Prostate gland (tissue), 2 donors: Measurements from ENCODE around the gene CDC14C.

ENCODE experiments used
- POLR2A ChIP-seq: fragments of 450-650 bp; IDR thresholded peaks from one replicate; pipeline ENCODE4 v1.6.1; 2016; ENCODE audit warnings: antibody characterized with exemption, mild to moderate bottlenecking
- POLR2AphosphoS5 ChIP-seq: sonication (generic); formaldehyde crosslinking; IDR thresholded peaks from one replicate; pipeline ENCODE4 v1.6.1; 2017; ENCODE audit warnings: antibody characterized with exemption
- TF ChIP-seq, protein P1 (sequence below), 4 experiments: fragments of 200-600 bp in 2 of 4; fragments of 450-650 bp in 2 of 4; sonication (generic) in 2 of 4; IDR thresholded peaks; 1 replicate in 3 of 4; 2 replicates in 1 of 4; pipeline ENCODE4 v1.5.1; 2016 to 2019; ENCODE audit warnings: antibody characterized with exemption in 4 of 4, mild to moderate bottlenecking in 2 of 4, moderate library complexity in 2 of 4

DNA sequence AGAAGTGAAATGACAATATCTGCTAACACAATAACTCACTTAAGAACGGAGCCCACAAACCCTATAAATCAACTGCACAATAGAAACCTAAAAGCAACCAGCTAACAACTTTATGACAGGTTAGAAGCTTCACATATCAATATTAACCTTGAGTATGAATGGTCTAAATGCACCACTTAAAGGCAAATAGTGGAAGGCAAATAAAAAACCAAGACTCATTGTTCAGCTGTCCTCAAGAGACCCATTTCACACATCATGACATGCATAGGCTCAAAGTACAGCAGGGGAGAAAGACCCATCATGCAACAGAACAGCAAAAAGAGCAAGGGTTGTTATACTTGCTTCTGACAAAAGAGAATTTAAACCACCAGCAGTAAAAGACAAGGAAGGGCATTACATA, 46.8 kb downstream of the CDC14C start:
- TF ChIP-seq, protein P1, sequence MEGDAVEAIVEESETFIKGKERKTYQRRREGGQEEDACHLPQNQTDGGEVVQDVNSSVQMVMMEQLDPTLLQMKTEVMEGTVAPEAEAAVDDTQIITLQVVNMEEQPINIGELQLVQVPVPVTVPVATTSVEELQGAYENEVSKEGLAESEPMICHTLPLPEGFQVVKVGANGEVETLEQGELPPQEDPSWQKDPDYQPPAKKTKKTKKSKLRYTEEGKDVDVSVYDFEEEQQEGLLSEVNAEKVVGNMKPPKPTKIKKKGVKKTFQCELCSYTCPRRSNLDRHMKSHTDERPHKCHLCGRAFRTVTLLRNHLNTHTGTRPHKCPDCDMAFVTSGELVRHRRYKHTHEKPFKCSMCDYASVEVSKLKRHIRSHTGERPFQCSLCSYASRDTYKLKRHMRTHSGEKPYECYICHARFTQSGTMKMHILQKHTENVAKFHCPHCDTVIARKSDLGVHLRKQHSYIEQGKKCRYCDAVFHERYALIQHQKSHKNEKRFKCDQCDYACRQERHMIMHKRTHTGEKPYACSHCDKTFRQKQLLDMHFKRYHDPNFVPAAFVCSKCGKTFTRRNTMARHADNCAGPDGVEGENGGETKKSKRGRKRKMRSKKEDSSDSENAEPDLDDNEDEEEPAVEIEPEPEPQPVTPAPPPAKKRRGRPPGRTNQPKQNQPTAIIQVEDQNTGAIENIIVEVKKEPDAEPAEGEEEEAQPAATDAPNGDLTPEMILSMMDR (IDR thresholded peaks at IDR 0.05) = no peak
- TF ChIP-seq POLR2AphosphoS5 (no peak), POLR2A (no peak)
